ENCODE data around the gene FDPS.

The FDPS gene

GRCh38 chr1:155308493-155309422 lies at the start of gene FDPS:
Gene FDPS (plus strand): TSS chr1:155308866. CDS start chr1:155309790, 924 bp downstream.
- peaks cover 50% of the 10 kb centered on the region for H3K79me2 ChIP-seq (ENCODE audit: control insufficient read depth, low read length)
- H3K9me3 ChIP-seq (ENCODE audit: control insufficient read depth, insufficient read depth, low read length) = no peaks in the 10 kb centered on the region
- TF ChIP-seq EZH2phosphoT487 (IDR thresholded peaks at IDR 0.05; ENCODE audit: borderline replicate concordance, low read length) = no peak
- no peak for TF ChIP-seq CTCF (IDR thresholded peaks at IDR 0.05; ENCODE audit: low read depth, low read length, poor library complexity, severe bottlenecking)
- H3K4me3 ChIP-seq (ENCODE audit: low read length) = peak within 1 kb of the TSS; percentile 91
- H3K4me2 ChIP-seq (ENCODE audit: low read length) = peak within 1 kb of the TSS; percentile 97
- no peaks in the 10 kb centered on the region for H3K9me2 ChIP-seq (replicated peaks; ENCODE audit: control insufficient read depth, low read length)
- no peaks in the 10 kb centered on the region for H3K27me3 ChIP-seq (ENCODE audit: control insufficient read depth, low read length)
- H3K27ac ChIP-seq (ENCODE audit: low read depth, low read length) = peak within 1 kb of the TSS; percentile 98
- H3K36me3 ChIP-seq (ENCODE audit: control insufficient read depth, low read length) = peaks cover 50% of the 10 kb centered on the region
- peaks cover 6% of the 10 kb centered on the region for H3F3A ChIP-seq (ENCODE audit: control insufficient read depth, insufficient read depth)
- peaks cover 34% of the 10 kb centered on the region for H3K4me1 ChIP-seq (ENCODE audit: control insufficient read depth, low read length)
- peaks cover 7% of the 10 kb centered on the region; the same call in 1 of the 2 replicates for H4K20me1 ChIP-seq (ENCODE audit: control insufficient read depth, insufficient read depth, low read depth, low read length)

- Histone ChIP-seq H3K4me1 (ENCODE audit: control insufficient read depth, low read length) (peaks cover 27% of the 10 kb centered on the region), H4K20me1 (ENCODE audit: control insufficient read depth, insufficient read depth, low read depth, low read length) (no peaks in the 10 kb centered on the region), H3K36me3 (ENCODE audit: control insufficient read depth, low read length) (peaks cover 67% of the 10 kb centered on the region), H3K9me2 (replicated peaks; ENCODE audit: control insufficient read depth, low read length) (no peaks in the 10 kb centered on the region), H3K27ac (ENCODE audit: low read depth, low read length) (no peak overlapping the region), H3K27me3 (ENCODE audit: control insufficient read depth, low read length) (no peaks in the 10 kb centered on the region), H3K79me2 (ENCODE audit: control insufficient read depth, low read length) (peaks cover 21% of the 10 kb centered on the region), H3K4me2 (ENCODE audit: low read length) (peak overlapping the region; percentile 91; the same call in 1 of the 2 replicates), H3K4me3 (ENCODE audit: low read length) (no peak overlapping the region), H3K9me3 (ENCODE audit: control insufficient read depth, insufficient read depth, low read length) (no peaks in the 10 kb centered on the region), H3F3A (ENCODE audit: control insufficient read depth, insufficient read depth) (peaks cover 28% of the 10 kb centered on the region)
- no peak for TF ChIP-seq EZH2phosphoT487 (IDR thresholded peaks at IDR 0.05; ENCODE audit: borderline replicate concordance, low read length)
- TF ChIP-seq CTCF (IDR thresholded peaks at IDR 0.05; ENCODE audit: low read depth, low read length, poor library complexity, severe bottlenecking) = no peak
Measured at GRCh38 chr1:155260276-155260675, 48.4 kb upstream of the FDPS start.

- H3K27ac ChIP-seq (ENCODE audit: low read depth, low read length) = peak overlapping the region; percentile 25
- no peaks in the 10 kb centered on the region for H3K9me2 ChIP-seq (replicated peaks; ENCODE audit: control insufficient read depth, low read length)
- H3K36me3 ChIP-seq (ENCODE audit: control insufficient read depth, low read length) = peaks cover 69% of the 10 kb centered on the region
- peaks cover 21% of the 10 kb centered on the region for H3K79me2 ChIP-seq (ENCODE audit: control insufficient read depth, low read length)
- H3F3A ChIP-seq (ENCODE audit: control insufficient read depth, insufficient read depth) = peaks cover 39% of the 10 kb centered on the region
- peaks cover 19% of the 10 kb centered on the region for H3K4me1 ChIP-seq (ENCODE audit: control insufficient read depth, low read length)
- peak overlapping the region; percentile 84 for H3K4me3 ChIP-seq (ENCODE audit: low read length)
- TF ChIP-seq EZH2phosphoT487 (IDR thresholded peaks at IDR 0.05; ENCODE audit: borderline replicate concordance, low read length) (no peak), CTCF (IDR thresholded peaks at IDR 0.05; ENCODE audit: low read depth, low read length, poor library complexity, severe bottlenecking) (peak; percentile 20)
- H3K4me2 ChIP-seq (ENCODE audit: low read length) = peak overlapping the region; percentile 91
- H3K27me3 ChIP-seq (ENCODE audit: control insufficient read depth, low read length) = no peaks in the 10 kb centered on the region
- H4K20me1 ChIP-seq (ENCODE audit: control insufficient read depth, insufficient read depth, low read depth, low read length) = no peaks in the 10 kb centered on the region
- H3K9me3 ChIP-seq (ENCODE audit: control insufficient read depth, insufficient read depth, low read length) = no peaks in the 10 kb centered on the region
Measured at GRCh38 chr1:155261493-155261851, 47.2 kb upstream of the FDPS start.
